ENCODE measurements around the gene SSBP2.
"Not testable (repeated sequence)": the region's sequence is repeated elsewhere in the genome, so short reads cannot be mapped to it uniquely, and the experiment has no call there.

SSBP2 gene

DNA sequence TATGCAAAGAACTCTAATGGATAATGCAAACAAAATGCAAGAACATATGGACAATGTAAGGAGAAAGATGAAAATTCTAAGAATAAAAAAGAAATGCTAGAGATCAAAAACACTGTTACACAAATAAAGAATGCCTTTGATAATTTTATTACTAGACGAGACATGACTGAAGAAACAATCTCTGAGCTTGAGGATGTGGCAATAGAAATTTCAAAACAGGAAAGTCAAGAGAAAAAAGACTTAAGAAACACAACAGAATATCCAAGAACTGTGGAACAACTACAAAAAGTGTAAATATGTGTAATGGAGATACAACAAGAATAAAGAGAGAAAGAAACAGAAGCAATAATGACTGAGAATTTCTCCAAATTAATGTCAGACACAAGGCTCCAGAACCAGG is 216.5 kb downstream of the SSBP2 start:
- DNase-seq (ENCODE audit: low read depth in 4 of 4, low spot score in 1 of 4), result no peak

DNA sequence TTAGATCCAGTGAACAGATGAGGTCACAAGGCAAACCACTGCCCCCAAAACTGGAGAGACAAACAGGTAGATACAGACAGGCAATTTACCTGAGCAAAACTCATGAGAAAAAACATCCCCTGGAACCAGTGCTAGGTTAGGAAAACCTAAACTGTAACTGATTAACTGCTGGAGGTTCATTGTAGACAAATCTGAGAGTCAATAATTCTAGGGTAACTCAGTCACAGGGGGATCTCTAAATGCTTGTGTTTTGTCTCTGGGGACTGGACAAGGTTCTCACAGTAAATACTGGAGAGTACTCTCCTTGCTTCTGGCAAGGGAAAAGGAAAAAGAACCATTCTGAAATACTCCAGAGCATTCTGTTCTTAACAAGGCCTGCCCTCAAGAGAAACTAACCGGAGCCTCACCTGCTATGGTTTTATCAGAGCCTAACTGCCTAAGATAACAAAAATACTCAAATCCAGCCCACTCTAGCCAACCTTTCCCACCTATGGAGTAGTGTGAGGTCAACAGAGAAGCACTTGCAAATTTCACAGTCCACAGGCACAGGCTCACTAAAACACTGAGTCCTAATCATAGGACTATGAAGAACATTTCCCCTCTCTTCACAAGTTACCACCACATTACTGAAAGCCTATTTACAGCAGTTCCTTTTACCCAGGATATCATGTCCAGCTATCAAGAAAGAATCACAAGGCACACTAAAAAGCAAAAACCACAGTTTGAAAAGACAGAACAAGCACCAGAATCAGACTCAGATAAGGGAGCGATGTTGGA is 217.1 kb downstream of the SSBP2 start:
- no peak for DNase-seq (ENCODE audit: low read depth in 4 of 4, low spot score in 1 of 4)

DNA sequence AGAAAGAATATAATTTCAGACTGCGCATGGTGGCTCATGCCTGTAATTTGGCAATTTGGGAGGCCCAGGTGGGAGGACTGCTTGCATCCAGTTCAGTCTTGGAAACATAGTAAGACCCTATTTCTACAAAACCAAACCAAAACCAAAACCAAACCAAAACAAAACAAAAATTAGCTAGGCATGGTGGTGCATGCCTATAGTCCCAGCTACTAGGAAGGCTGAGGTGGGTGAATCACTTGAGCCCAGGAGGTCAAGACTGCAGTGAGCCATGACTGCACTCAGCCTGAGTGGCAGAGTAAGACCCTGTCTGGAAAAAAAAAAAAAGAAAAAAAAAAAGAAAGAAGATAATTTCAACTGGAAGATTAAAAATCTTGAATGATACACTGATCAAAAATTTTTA is 220.0 kb downstream of the SSBP2 start:
- DNase-seq (ENCODE audit: low read depth in 4 of 4, low spot score in 1 of 4), result no peak

DNA sequence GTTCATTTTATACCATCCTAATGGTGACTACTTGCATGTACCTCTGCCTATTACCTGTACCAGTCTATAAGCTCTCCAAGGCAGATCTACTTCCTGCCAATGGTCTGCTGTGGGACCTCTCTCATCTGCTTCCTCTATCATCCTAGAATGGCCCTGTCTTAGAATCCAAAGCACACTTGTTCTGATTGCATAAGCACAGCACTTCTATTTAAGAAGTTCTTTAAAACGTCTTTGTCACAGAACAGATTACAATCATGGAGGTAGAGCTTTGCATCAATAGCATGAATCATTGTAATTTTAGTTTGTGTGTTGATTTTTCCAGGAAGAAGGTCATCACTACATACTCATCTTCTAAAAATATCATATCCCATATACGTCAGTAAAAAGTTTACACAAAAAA is 225.2 kb downstream of the SSBP2 start:
- DNase-seq (ENCODE audit: low read depth in 4 of 4, low spot score in 1 of 4), result no peak

DNA sequence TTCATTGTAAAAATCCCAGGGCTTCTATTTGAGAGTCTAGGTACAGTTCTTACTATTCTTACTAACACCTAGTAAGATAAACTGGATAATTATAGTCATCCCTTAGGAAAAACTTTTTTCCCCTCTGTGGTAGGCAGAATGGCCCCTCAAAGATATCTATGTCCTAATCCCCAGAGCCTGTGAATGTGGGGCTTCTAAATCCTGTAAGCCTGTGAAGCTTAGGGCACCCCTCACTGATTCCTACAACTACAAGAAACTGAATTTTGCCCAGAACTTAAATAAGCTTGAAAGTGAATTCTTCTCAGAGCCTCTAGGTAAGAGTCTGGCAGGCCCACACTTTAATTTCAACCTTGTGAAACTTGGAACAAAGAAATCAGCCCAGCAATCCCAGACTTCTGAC is 226.9 kb downstream of the SSBP2 start:
- DNase-seq (ENCODE audit: low read depth in 4 of 4, low spot score in 1 of 4), result no peak

DNA sequence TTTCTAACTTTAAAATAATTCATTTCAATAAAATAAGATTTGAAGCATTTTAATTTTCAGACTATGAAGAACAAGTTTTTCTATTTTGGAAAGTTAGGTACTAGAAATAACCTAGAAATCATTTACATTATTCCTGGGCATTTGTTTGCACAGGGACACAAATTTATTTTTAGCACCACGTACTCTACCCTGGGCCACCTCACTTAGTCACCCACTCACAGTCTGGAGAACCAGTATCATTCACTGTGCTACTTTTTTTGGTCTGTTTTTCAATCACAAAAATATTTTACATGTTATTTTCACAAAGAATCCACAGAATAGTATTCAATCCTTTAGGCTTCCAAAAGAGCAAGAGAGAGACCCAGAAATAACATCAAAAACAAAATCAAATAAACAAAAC is 228.3 kb downstream of the SSBP2 start:
- DNase-seq (ENCODE audit: low read depth in 4 of 4, low spot score in 1 of 4), result no peak

DNA sequence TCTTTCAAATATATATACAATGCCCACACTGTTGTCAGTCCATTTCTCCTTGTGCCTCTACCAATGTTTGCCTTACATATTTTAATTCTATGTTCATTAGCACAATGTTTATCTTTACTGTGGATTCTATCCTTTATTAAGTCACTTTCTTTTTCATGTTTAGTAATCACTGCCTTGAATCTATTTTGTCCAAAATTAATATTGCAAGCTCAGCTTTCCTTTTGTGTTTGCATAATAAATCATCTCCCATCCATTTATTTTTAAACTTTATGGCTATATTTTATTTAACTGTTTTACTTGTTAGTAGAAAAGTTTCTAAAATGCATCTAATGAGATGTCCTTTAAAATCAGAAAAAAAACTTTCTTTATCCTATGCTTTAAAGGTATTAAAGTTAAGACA is 230.1 kb downstream of the SSBP2 start:
- no peak for DNase-seq (ENCODE audit: low read depth in 4 of 4, low spot score in 1 of 4)

DNA sequence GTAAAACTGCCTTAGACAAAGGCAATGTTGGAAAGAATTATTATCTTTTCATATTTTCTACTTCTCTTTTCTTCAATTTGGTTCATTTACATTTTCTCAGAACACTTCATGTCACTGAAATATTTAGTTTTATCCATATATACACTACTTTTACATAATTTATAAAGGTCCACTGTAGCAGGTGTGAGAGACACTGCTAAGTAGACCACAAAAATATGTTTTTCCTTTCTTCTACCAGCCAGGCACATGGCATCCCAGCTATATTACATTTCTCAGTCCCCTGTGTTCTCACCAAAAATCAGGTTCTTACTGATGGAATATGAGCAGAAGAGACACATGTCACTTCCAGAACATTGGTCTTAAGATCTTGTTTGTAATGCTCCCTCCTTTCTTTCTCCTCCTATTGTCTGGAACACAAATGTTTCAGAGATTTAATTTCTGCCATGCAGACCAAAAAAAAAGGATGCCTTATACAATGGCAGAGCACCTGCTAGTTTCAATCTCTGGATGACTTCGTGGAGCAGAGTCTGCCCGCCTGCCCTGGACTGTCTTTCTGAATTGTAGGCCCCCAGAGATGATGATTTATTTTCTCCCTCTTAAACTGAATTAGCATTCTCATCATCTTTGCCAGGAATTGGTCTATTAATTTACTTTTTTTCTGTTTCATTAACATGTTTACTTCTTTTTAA is 231.5 kb downstream of the SSBP2 start:
- DNase-seq (ENCODE audit: low read depth in 4 of 4, low spot score in 1 of 4), result no peak

DNA sequence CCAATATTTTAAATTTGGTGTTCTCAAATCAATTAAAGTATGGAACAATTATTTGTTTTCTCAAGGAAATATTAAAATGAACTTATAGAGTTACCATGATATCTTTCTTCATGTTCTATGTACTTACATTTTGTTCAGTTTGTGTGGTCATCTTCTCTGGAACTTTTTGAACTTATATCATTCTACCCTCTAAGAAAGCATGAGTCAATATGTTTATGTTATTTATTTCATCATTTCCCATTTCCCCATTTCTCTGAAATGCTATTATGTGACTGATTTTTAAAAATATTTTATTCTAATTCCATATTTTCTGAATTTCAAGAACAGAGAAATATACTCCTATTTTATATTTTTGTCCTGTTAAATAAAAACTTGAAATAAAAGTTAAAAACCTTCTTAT is 233.4 kb downstream of the SSBP2 start:
- DNase-seq (ENCODE audit: low read depth in 4 of 4, low spot score in 1 of 4), result no peak

DNA sequence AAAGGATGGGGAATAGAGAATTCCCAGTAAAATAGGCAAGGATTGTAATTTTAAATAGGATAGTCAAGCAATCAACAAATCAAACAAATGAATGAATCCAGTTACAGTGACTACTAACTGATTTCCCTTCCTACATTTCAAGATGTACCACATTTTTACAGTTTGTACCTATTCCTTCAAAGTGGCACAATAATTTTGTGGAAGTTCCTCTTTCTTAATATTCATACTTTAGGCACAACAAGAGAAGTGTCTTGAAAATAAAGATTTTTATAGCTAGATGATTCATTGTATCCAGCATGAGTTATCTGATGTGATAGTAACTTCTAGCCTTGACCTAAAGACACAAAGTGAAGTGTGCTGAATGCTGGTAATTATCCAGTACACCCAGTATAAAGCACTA is 234.8 kb downstream of the SSBP2 start:
- no peak for DNase-seq (ENCODE audit: low read depth in 4 of 4, low spot score in 1 of 4)

DNA sequence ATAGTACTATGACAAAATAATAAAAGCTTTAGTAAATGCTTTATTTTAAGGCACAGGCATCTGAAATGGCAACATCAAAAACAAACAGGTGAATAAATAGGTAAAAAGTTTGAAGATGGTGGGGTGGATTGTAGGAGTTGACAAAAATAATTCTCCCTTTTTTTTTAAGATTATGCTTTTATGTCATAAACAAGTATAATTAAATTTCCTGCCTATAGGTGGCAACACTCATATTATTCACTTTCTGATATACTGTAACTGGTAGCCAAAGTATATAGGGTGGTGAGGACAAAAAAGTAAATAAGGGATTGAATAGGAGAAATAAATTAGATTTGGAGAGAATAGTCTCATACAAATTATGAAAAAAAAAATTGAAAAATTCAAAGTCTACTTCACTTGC is 236.9 kb downstream of the SSBP2 start:
- DNase-seq (ENCODE audit: low read depth in 4 of 4, low spot score in 1 of 4), result no peak

DNA sequence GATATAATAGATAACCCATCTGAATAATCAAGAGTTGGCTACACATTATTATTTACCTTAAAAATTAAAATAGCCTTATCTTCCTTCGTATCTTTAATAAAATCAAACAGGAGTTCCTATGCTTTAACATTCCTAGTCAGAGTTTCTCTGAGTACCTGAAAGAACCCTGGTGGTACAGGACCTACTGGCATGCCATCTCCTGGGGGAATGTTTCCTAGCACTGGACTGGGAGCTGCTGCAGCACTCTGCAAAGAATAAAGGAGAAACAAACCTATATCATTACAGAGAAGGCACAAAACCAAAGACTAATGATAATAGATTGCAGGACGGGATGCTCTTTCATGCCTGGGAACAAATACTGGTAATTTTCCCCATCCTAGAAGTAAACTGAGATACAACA is 237.4 kb downstream of the SSBP2 start:
- no peak for DNase-seq (ENCODE audit: low read depth in 4 of 4, low spot score in 1 of 4)

DNA sequence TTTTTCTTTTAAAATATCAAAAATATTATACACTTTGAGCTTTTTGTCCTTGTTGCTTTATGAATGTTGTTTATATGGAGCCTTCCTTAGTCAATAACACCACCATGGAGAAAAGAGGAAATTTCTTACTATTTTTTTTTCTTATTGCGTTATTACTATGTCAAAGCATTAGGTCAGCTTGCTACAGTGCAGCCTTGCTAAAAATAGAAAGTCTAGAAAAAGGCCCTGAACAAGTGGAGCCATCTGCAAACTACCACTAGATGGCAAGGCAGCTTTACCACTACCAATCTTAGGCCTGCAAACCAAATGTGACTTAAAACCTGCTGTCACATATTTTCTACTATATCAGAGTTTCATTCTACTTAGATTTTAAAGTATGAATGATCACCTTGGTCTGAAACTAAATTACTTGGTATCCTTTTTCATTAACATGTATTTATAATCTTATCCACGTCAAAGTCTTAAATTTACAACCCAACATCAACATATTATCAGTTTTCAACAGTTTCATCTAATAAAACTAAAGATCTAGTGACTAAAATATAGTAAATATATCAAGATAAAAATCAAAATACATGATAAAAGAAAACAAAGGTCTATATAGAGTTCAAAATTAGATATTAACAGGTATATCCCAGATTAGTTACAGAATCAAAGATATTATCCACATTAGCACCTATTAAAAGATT is 243.9 kb downstream of the SSBP2 start:
- DNase-seq (ENCODE audit: low read depth in 4 of 4, low spot score in 1 of 4), result peak in 1 of 4 experiments; percentile 2

DNA sequence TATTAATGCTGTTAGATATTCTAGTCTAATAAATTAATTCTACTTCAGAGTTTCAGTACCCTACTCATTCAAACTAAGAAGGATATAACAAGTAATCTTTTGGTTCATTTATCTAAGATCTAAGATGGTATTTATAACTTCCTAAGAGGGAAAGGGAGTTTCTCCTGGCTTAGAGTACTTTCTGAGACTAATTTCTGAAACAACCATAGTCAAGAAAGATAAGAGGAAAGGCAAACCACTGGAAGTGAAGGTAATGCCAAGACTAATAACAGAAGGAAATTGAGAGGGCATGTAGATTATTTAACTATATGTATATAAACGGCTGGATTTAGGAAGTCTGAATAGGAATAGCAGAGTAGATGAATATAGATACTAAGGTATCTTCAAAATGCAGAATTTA is 244.5 kb downstream of the SSBP2 start:
- no peak for DNase-seq (ENCODE audit: low read depth in 4 of 4, low spot score in 1 of 4)

DNA sequence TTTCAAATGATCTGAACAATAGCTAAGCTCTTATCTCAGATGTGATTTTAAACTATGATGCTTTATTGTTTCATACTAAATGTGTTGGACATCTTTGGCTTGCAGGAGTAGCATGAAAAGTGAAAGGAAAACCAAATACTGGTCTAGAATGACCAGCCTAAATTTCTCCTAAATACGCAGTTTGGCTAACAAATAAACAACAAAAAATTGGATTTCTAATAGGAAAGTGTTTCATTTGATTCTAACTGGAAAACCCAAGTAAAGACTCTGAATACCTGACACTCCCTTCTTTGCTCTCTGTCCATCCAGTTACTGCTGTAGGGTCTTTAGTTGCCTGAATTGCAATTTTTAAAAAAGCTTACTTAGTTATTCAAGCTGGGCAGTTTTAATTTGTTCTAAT is 245.2 kb downstream of the SSBP2 start:
- no peak for DNase-seq (ENCODE audit: low read depth in 4 of 4, low spot score in 1 of 4)

DNA sequence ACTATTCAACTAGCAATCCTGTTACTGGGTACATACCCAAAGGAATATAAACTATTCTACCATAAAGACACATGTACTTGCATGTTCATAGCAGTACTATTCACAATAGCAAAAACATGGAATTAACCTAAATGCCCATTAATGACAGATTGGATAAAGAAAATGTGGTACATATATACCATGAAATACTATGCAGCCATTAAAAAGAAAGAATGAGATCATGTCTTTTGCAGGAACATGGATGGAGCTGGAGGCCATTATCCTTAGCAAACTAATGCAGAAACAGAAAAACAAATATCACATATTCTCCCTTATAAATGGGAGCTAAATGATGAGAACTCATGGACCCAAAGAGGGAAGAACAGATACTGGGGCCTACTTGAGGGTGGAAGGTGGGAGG is 247.3 kb downstream of the SSBP2 start:
- not testable (repeated sequence) for DNase-seq (ENCODE audit: low read depth in 4 of 4, low spot score in 1 of 4)

DNA sequence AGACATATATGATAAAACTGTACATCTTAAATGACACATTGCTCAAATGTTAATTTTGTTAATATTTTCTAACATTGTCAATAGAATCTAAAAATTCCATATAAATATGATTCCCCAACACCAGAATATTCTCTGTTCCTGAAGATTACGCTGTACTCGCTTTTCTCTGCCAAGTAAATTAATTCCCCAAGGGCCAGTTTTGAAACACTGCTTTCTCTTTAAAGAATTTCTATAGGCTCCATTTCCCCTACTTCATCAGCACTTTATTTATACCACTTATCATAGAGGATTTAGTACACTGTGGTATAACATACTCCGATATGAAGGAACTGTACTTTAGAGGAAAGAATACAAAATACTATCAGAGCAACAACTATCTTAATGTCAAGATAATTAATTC is 255.6 kb downstream of the SSBP2 start:
- DNase-seq (ENCODE audit: low read depth in 4 of 4, low spot score in 1 of 4), result no peak

DNA sequence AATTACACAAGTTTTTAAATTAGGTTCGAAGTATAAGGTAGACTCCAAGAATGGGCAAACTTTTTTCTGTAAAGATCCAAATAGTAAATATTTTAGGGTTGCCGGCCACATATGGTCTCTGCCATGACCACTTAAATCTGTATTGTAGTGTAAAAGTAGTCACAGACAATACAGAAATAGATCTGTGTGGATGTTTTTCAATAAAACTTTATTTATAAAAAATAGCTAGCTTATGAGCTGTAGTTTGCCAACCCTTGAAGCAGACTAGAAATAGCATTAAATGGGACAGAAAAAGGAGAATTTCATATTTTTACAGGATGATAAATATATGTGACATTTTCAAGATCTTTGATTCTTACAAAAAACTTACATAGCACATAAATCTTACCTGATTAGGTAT is 262.0 kb downstream of the SSBP2 start:
- DNase-seq (ENCODE audit: low read depth in 4 of 4, low spot score in 1 of 4), result no peak

DNA sequence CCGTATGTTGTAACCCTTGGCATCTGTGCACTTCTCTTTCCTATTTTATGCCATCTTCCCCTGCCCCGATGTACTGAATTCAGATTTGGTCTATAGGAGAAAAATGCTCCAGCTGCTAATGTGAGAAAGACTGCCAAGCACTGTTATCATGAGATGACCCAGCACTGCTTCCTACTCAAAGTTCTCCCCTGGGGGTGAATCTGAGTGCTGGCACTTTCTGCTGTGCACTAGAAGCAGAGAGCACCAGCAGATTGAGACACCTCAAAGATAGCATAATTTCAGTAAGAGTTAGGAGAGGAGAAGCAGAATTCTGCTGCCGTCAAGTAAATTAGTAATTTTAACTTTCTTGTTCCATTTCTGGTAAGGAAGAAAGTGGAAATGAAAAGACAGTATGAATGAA is 264.2 kb downstream of the SSBP2 start:
- DNase-seq (ENCODE audit: low read depth in 4 of 4, low spot score in 1 of 4), result no peak

DNA sequence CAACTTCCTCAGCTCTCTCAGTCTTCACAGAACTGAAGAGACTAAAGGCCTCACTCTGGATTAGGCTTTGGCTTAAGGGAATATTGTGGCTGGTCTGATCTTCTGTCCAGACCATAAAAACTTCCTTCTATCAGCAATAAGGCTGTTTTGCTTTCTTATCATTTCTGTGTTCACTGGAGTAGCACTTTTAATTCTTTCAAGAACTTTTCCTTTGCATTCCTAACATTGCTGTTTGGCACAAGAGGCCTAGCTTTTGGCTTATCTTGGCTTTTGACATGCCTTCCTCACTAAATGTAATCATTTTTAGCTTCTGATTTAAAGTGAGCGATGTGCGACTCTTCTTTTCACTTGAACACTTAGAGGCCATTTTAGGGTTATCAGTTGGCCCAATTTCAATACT is 268.3 kb downstream of the SSBP2 start:
- no peak for DNase-seq (ENCODE audit: low read depth in 4 of 4, low spot score in 1 of 4)

DNA sequence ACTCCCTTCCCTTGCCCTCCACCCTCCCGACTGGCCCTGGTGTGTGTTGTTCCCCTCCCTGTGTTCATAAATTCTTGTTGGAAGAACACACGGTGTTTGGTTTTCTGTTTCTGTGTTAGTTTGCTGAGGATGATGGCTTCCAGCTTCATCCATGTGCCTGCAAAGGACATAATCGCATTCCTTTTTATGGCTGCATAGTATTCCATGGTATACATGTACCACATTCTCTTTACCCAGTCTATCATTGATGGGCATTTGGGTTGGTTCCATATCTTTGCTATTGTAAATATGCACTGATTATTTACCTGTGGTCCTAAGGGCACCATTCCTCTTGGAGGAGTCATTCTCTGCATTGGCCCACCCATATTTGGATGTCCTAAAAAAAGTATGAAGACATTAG is 277.5 kb downstream of the SSBP2 start:
- not testable (repeated sequence) for DNase-seq (ENCODE audit: low read depth in 4 of 4, low spot score in 1 of 4)

DNA sequence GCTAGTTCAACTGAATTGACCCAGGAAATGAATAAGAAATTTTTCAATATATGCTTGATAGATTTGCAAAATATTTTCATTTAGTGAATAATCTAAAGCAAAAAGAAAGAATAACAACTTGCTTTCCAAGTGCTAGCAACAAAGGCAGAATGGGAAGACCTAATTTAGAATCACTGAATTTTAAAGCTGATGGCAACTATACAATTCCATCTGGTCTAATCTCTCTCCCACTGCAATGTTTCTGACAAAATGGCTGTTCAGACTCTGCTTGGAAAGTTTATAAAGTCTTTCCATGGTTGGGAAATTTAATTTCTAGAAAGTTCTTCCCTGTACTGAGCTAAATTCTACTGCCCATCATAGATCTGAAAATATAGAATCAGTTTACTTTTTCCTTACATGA is 281.2 kb downstream of the SSBP2 start:
- DNase-seq (ENCODE audit: low read depth in 4 of 4, low spot score in 1 of 4), result no peak
